ENCODE data around the gene DDX39B. TPM values are rescaled to one million over a fixed set of nuclear protein-coding genes. Genes with fewer than 3 reads are reported as not detected.
"Not testable (repeated sequence)": the region's sequence is repeated elsewhere in the genome, so short reads cannot be mapped to it uniquely, and the experiment has no call there.

The DDX39B gene
- 315 and 331 TPM in 2 replicates for total RNA-seq
- long read RNA-seq, full-length matches to known transcripts: 483 of 582 reads
- long read RNA-seq, partial matches to known transcripts: 52 of 582 reads
- long read RNA-seq, other reads (novel, unspliced or antisense): 47 of 582 reads

GRCh38 chr6:31541658-31542521, at the start of gene DDX39B:
DDX39B (minus strand) TSS chr6:31542003; CDS start chr6:31540532, 1,471 bp downstream.
- Mint-ChIP-seq H3K27ac (ENCODE audit: unreplicated experiment) (peak within 1 kb of the TSS; percentile 99), H3K27me3 (ENCODE audit: unreplicated experiment) (no peaks in the 10 kb centered on the region), H3K4me1 (ENCODE audit: unreplicated experiment) (peaks cover 50% of the 10 kb centered on the region), H3K9me3 (ENCODE audit: unreplicated experiment) (no peaks in the 10 kb centered on the region), H3K4me3 (ENCODE audit: unreplicated experiment) (peak within 1 kb of the TSS; percentile 96), H3K36me3 (ENCODE audit: unreplicated experiment) (peaks cover 28% of the 10 kb centered on the region)
- DNase-seq (ENCODE audit: extremely low spot score, unreplicated experiment): peak; percentile 97
- TF ChIP-seq CTCF (IDR thresholded peaks at IDR 0.05): no peak

GRCh38 chr6:31590691-31591090, 48.9 kb upstream of the DDX39B start:
- not testable (repeated sequence) for H3K4me3 Mint-ChIP-seq (ENCODE audit: unreplicated experiment); H3K9me3 Mint-ChIP-seq (ENCODE audit: unreplicated experiment); H3K4me1 Mint-ChIP-seq (ENCODE audit: unreplicated experiment); DNase-seq (ENCODE audit: extremely low spot score, unreplicated experiment); H3K36me3 Mint-ChIP-seq (ENCODE audit: unreplicated experiment); H3K27ac Mint-ChIP-seq (ENCODE audit: unreplicated experiment); H3K27me3 Mint-ChIP-seq (ENCODE audit: unreplicated experiment)

GRCh38 chr6:31588871-31589650, 47.3 kb upstream of the DDX39B start:
- no peaks in the 10 kb centered on the region for H3K4me1 Mint-ChIP-seq (ENCODE audit: unreplicated experiment)
- no peak for DNase-seq (ENCODE audit: extremely low spot score, unreplicated experiment)
- no peaks in the 10 kb centered on the region for H3K9me3 Mint-ChIP-seq (ENCODE audit: unreplicated experiment)
- no peaks in the 10 kb centered on the region for H3K27me3 Mint-ChIP-seq (ENCODE audit: unreplicated experiment)
- H3K36me3 Mint-ChIP-seq (ENCODE audit: unreplicated experiment): no peaks in the 10 kb centered on the region
- no peak overlapping the region for H3K27ac Mint-ChIP-seq (ENCODE audit: unreplicated experiment)
- no peak overlapping the region for H3K4me3 Mint-ChIP-seq (ENCODE audit: unreplicated experiment)
- no peak for TF ChIP-seq CTCF (IDR thresholded peaks at IDR 0.05)

- Mint-ChIP-seq H3K4me1 (ENCODE audit: unreplicated experiment) (no peaks in the 10 kb centered on the region), H3K27ac (ENCODE audit: unreplicated experiment) (no peak overlapping the region), H3K4me3 (ENCODE audit: unreplicated experiment) (no peak overlapping the region), H3K36me3 (ENCODE audit: unreplicated experiment) (no peaks in the 10 kb centered on the region), H3K9me3 (ENCODE audit: unreplicated experiment) (no peaks in the 10 kb centered on the region), H3K27me3 (ENCODE audit: unreplicated experiment) (no peaks in the 10 kb centered on the region)
- DNase-seq (ENCODE audit: extremely low spot score, unreplicated experiment): no peak
- no peak for TF ChIP-seq CTCF (IDR thresholded peaks at IDR 0.05)
Observed at GRCh38 chr6:31587791-31588777, 46.3 kb upstream of the DDX39B start.

Measured in osteocyte (in vitro differentiated cells).